ENCODE results near the gene GRM4.

The GRM4 gene

DNA sequence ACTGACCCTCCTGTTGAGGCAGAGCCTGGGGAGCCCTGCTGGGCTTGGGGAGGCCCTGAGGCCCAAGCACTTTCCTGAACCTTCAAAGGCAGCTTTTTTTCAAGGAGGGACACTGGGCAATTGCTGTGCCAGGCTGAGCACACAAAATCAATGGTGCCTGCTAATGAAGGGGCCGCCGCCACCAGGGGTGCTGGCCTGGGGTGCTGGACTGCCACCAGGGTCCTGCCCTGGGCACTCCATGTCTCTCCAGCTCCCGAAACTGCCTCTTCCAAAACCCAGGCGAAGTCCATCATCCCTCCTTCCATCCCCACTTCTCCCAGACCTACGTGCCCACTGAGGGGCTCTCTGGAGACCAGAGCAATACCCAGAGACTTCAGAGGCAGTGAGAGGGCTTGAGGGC, 145.6 kb downstream of the GRM4 start:
- no peak overlapping the region for H3K9ac ChIP-seq (ENCODE audit: low read depth, low read length, poor library complexity, severe bottlenecking)
- no peaks in the 10 kb centered on the region for H3K36me3 ChIP-seq (ENCODE audit: insufficient read depth, low read length)
- H4K20me1 ChIP-seq (ENCODE audit: insufficient read depth, low read length, poor library complexity, severe bottlenecking): no peaks in the 10 kb centered on the region
- H3K9me2 ChIP-seq (replicated peaks; ENCODE audit: low read depth, low read length): no peaks in the 10 kb centered on the region
- TF ChIP-seq EZH2phosphoT487 (IDR thresholded peaks at IDR 0.05; ENCODE audit: borderline replicate concordance): no peak
- TF ChIP-seq, protein P1, sequence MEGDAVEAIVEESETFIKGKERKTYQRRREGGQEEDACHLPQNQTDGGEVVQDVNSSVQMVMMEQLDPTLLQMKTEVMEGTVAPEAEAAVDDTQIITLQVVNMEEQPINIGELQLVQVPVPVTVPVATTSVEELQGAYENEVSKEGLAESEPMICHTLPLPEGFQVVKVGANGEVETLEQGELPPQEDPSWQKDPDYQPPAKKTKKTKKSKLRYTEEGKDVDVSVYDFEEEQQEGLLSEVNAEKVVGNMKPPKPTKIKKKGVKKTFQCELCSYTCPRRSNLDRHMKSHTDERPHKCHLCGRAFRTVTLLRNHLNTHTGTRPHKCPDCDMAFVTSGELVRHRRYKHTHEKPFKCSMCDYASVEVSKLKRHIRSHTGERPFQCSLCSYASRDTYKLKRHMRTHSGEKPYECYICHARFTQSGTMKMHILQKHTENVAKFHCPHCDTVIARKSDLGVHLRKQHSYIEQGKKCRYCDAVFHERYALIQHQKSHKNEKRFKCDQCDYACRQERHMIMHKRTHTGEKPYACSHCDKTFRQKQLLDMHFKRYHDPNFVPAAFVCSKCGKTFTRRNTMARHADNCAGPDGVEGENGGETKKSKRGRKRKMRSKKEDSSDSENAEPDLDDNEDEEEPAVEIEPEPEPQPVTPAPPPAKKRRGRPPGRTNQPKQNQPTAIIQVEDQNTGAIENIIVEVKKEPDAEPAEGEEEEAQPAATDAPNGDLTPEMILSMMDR (conservative IDR thresholded peaks at IDR 0.05; ENCODE audit: low read length): no peak
- no peak overlapping the region for H2AFZ ChIP-seq (ENCODE audit: low read length)
- no peak overlapping the region for H3K4me2 ChIP-seq (ENCODE audit: low read depth, low read length, poor library complexity, severe bottlenecking)
- no peak overlapping the region for H3K4me3 ChIP-seq (ENCODE audit: low read length, poor library complexity, severe bottlenecking)
- no peaks in the 10 kb centered on the region for H3F3A ChIP-seq (ENCODE audit: low read depth)
- H3K4me1 ChIP-seq (ENCODE audit: insufficient read depth, low read length, poor library complexity, severe bottlenecking): peaks cover 7% of the 10 kb centered on the region
- H3K27me3 ChIP-seq (ENCODE audit: insufficient read depth, low read length, poor library complexity, severe bottlenecking): no peaks in the 10 kb centered on the region
- H3K79me2 ChIP-seq (ENCODE audit: insufficient read depth, low read length): no peaks in the 10 kb centered on the region
- H3K9me3 ChIP-seq (ENCODE audit: insufficient read depth, low read depth, low read length): no peaks in the 10 kb centered on the region

DNA sequence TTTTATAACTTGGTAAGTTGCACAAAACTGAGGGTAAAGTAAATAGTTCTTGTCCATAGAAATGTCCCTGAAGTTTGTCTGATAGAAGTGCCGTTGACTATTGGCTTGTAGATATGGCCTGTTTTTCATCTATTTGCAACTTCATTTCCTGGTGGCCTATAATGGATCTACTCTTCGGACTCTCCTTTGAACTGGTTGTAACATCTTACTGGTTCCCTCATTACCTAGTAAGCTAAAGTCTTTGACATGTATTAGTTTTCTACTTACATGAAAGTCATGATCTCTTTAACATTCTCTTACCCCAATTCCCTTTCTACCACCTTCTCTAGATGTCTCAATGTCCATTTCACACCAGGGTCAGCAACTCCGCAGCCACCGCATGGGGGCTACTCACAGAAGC, 146.3 kb downstream of the GRM4 start:
- no peak overlapping the region for H3K4me2 ChIP-seq (ENCODE audit: low read depth, low read length, poor library complexity, severe bottlenecking)
- no peaks in the 10 kb centered on the region for H4K20me1 ChIP-seq (ENCODE audit: insufficient read depth, low read length, poor library complexity, severe bottlenecking)

DNA sequence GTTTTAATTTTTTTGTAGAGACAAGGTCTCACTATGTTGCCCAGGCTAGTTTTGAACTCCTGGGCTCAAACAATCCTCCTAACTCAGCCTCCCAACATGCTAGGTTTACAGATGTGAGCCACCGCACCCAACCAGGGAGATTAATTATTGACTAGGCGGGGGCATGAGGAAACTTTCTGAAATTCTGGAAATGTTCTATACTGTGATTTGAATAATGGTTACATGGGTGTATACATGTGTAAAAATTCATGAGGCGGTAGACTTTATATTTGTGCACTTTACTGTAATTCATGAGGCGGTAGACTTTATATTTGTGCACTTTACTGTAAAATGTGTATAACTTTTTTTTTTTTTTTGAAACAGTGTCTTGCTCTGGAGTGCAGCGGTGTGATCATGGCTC, 147.2 kb downstream of the GRM4 start:
- no peaks in the 10 kb centered on the region for H4K20me1 ChIP-seq (ENCODE audit: insufficient read depth, low read length, poor library complexity, severe bottlenecking)
- H3K36me3 ChIP-seq (ENCODE audit: insufficient read depth, low read length): no peaks in the 10 kb centered on the region
- H3K79me2 ChIP-seq (ENCODE audit: insufficient read depth, low read length): no peaks in the 10 kb centered on the region
- H3K4me2 ChIP-seq (ENCODE audit: low read depth, low read length, poor library complexity, severe bottlenecking): no peak overlapping the region
- H3K4me1 ChIP-seq (ENCODE audit: insufficient read depth, low read length, poor library complexity, severe bottlenecking): peaks cover 9% of the 10 kb centered on the region
- no peaks in the 10 kb centered on the region for H3F3A ChIP-seq (ENCODE audit: low read depth)
- no peaks in the 10 kb centered on the region for H3K9me2 ChIP-seq (replicated peaks; ENCODE audit: low read depth, low read length)
- no peak overlapping the region for H3K4me3 ChIP-seq (ENCODE audit: low read length, poor library complexity, severe bottlenecking)
- TF ChIP-seq EZH2phosphoT487 (IDR thresholded peaks at IDR 0.05; ENCODE audit: borderline replicate concordance): no peak
- TF ChIP-seq, protein P1 (conservative IDR thresholded peaks at IDR 0.05; ENCODE audit: low read length): no peak
- no peak overlapping the region for H2AFZ ChIP-seq (ENCODE audit: low read length)
- H3K9ac ChIP-seq (ENCODE audit: low read depth, low read length, poor library complexity, severe bottlenecking): no peak overlapping the region
- H3K27me3 ChIP-seq (ENCODE audit: insufficient read depth, low read length, poor library complexity, severe bottlenecking): no peaks in the 10 kb centered on the region
- H3K9me3 ChIP-seq (ENCODE audit: insufficient read depth, low read depth, low read length): no peaks in the 10 kb centered on the region

More for the DNA sequence above, 146.3 kb downstream of the GRM4 start:
- Histone ChIP-seq H3F3A (ENCODE audit: low read depth) (no peaks in the 10 kb centered on the region), H3K36me3 (ENCODE audit: insufficient read depth, low read length) (no peaks in the 10 kb centered on the region), H3K27me3 (ENCODE audit: insufficient read depth, low read length, poor library complexity, severe bottlenecking) (no peaks in the 10 kb centered on the region), H3K9me3 (ENCODE audit: insufficient read depth, low read depth, low read length) (no peaks in the 10 kb centered on the region), H3K4me1 (ENCODE audit: insufficient read depth, low read length, poor library complexity, severe bottlenecking) (peaks cover 10% of the 10 kb centered on the region), H3K4me3 (ENCODE audit: low read length, poor library complexity, severe bottlenecking) (no peak overlapping the region), H3K9ac (ENCODE audit: low read depth, low read length, poor library complexity, severe bottlenecking) (no peak overlapping the region), H2AFZ (ENCODE audit: low read length) (no peak overlapping the region), H3K9me2 (replicated peaks; ENCODE audit: low read depth, low read length) (no peaks in the 10 kb centered on the region), H3K79me2 (ENCODE audit: insufficient read depth, low read length) (no peaks in the 10 kb centered on the region)
- TF ChIP-seq EZH2phosphoT487 (IDR thresholded peaks at IDR 0.05; ENCODE audit: borderline replicate concordance): no peak
- TF ChIP-seq, protein P1 (conservative IDR thresholded peaks at IDR 0.05; ENCODE audit: low read length): no peak
